KG1 (cell line): Measurements from ENCODE around the gene EXOC4.
"Not testable (repeated sequence)": the region's sequence is repeated elsewhere in the genome, so short reads cannot be mapped to it uniquely, and the experiment has no call there.

Source experiments
- DNase-seq: peaks from one replicate; lab custom pipeline; 2025; lab: John Stamatoyannopoulos, UW

The EXOC4 gene

GRCh38 chr7:133983685-133984419, 731.0 kb downstream of the EXOC4 start:
- no peak for DNase-seq

- no peak for DNase-seq
Measured at GRCh38 chr7:133985300-133985699, 732.4 kb downstream of the EXOC4 start.

- DNase-seq, result no peak
Measured at GRCh38 chr7:133987582-133987981, 734.7 kb downstream of the EXOC4 start.

- DNase-seq, result no peak
Measured at GRCh38 chr7:133993547-133993946, 740.7 kb downstream of the EXOC4 start.

- not testable (repeated sequence) for DNase-seq
Measured at GRCh38 chr7:133994100-133994499, 741.2 kb downstream of the EXOC4 start.

GRCh38 chr7:133997463-133997862, 744.6 kb downstream of the EXOC4 start:
- DNase-seq, result no peak

GRCh38 chr7:133999178-133999577, 746.3 kb downstream of the EXOC4 start:
- no peak for DNase-seq

- DNase-seq, result no peak
Measured at GRCh38 chr7:134004829-134005505, 752.1 kb downstream of the EXOC4 start.

GRCh38 chr7:134009314-134010110, 756.6 kb downstream of the EXOC4 start:
- no peak for DNase-seq

- DNase-seq, result no peak
Measured at GRCh38 chr7:134013249-134013648, 760.4 kb downstream of the EXOC4 start.

- no peak for DNase-seq
Measured at GRCh38 chr7:134014935-134015334, 762.1 kb downstream of the EXOC4 start.

- no peak for DNase-seq
Measured at GRCh38 chr7:134016223-134016941, 763.5 kb downstream of the EXOC4 start.

GRCh38 chr7:134016942-134017303, 764.0 kb downstream of the EXOC4 start:
- no peak for DNase-seq

GRCh38 chr7:134018306-134018705, 765.4 kb downstream of the EXOC4 start:
- DNase-seq, result no peak

GRCh38 chr7:134019251-134019650, 766.4 kb downstream of the EXOC4 start:
- DNase-seq, result no peak

- DNase-seq, result no peak
Measured at GRCh38 chr7:134021836-134022235, 769.0 kb downstream of the EXOC4 start.

- no peak for DNase-seq
Measured at GRCh38 chr7:134022286-134022911, 769.5 kb downstream of the EXOC4 start.

GRCh38 chr7:134024739-134025138, 771.9 kb downstream of the EXOC4 start:
- no peak for DNase-seq

GRCh38 chr7:134028853-134029252, 776.0 kb downstream of the EXOC4 start:
- no peak for DNase-seq

GRCh38 chr7:134029743-134030142, 776.9 kb downstream of the EXOC4 start:
- DNase-seq, result no peak

- no peak for DNase-seq
Measured at GRCh38 chr7:134030460-134030865, 777.6 kb downstream of the EXOC4 start.
